ENCODE data around the gene SLC4A7.
"Not testable (repeated sequence)": the region's sequence is repeated elsewhere in the genome, so short reads cannot be mapped to it uniquely, and the experiment has no call there.

The SLC4A7 gene

GRCh38 chr3:27423463-27423862 is 60.7 kb downstream of the SLC4A7 start:
- no peak for TF ChIP-seq CTCF (IDR thresholded peaks at IDR 0.05; ENCODE audit: low read depth, low read length)
- Histone ChIP-seq H3K9me3 (ENCODE audit: severe bottlenecking) (no peaks in the 10 kb centered on the region), H3K27ac (no peak overlapping the region), H3K27me3 (ENCODE audit: insufficient read depth, low read depth, severe bottlenecking) (no peaks in the 10 kb centered on the region), H3K4me3 (ENCODE audit: low read depth, low read length) (no peak overlapping the region), H3K36me3 (peaks cover 32% of the 10 kb centered on the region)
- no peak for DNase-seq

GRCh38 chr3:27422617-27423016 is 61.6 kb downstream of the SLC4A7 start:
- Histone ChIP-seq H3K9me3 (ENCODE audit: severe bottlenecking) (no peaks in the 10 kb centered on the region), H3K36me3 (peaks cover 38% of the 10 kb centered on the region), H3K27ac (no peak overlapping the region), H3K4me3 (ENCODE audit: low read depth, low read length) (no peak overlapping the region), H3K27me3 (ENCODE audit: insufficient read depth, low read depth, severe bottlenecking) (no peaks in the 10 kb centered on the region)
- TF ChIP-seq CTCF (IDR thresholded peaks at IDR 0.05; ENCODE audit: low read depth, low read length): no peak
- DNase-seq: no peak

- Histone ChIP-seq H3K4me3 (ENCODE audit: low read depth, low read length) (no peak overlapping the region), H3K27me3 (ENCODE audit: insufficient read depth, low read depth, severe bottlenecking) (no peaks in the 10 kb centered on the region), H3K36me3 (peaks cover 26% of the 10 kb centered on the region), H3K27ac (no peak overlapping the region), H3K9me3 (ENCODE audit: severe bottlenecking) (no peaks in the 10 kb centered on the region)
- DNase-seq: no peak
- no peak for TF ChIP-seq CTCF (IDR thresholded peaks at IDR 0.05; ENCODE audit: low read depth, low read length)
Observed at GRCh38 chr3:27415202-27415601, 69.0 kb downstream of the SLC4A7 start.

GRCh38 chr3:27392950-27393679 is 91.1 kb downstream of the SLC4A7 start:
- Histone ChIP-seq H3K27ac (no peak overlapping the region), H3K4me3 (ENCODE audit: low read depth, low read length) (no peak overlapping the region), H3K9me3 (ENCODE audit: severe bottlenecking) (no peaks in the 10 kb centered on the region), H3K36me3 (peaks cover 9% of the 10 kb centered on the region), H3K27me3 (ENCODE audit: insufficient read depth, low read depth, severe bottlenecking) (no peaks in the 10 kb centered on the region)
- DNase-seq: no peak
- TF ChIP-seq CTCF (IDR thresholded peaks at IDR 0.05; ENCODE audit: low read depth, low read length): no peak

- not testable (repeated sequence) for H3K27me3 ChIP-seq (ENCODE audit: insufficient read depth, low read depth, severe bottlenecking); H3K27ac ChIP-seq; DNase-seq; H3K4me3 ChIP-seq (ENCODE audit: low read depth, low read length); H3K9me3 ChIP-seq (ENCODE audit: severe bottlenecking); H3K36me3 ChIP-seq
Observed at GRCh38 chr3:27392414-27392813, 91.8 kb downstream of the SLC4A7 start.

GRCh38 chr3:27391796-27392195 is 92.4 kb downstream of the SLC4A7 start:
- H3K27me3 ChIP-seq (ENCODE audit: insufficient read depth, low read depth, severe bottlenecking): no peaks in the 10 kb centered on the region
- no peak for DNase-seq
- H3K36me3 ChIP-seq: peaks cover 9% of the 10 kb centered on the region
- no peak overlapping the region for H3K27ac ChIP-seq
- no peaks in the 10 kb centered on the region for H3K9me3 ChIP-seq (ENCODE audit: severe bottlenecking)
- H3K4me3 ChIP-seq (ENCODE audit: low read depth, low read length): no peak overlapping the region
- TF ChIP-seq CTCF (IDR thresholded peaks at IDR 0.05; ENCODE audit: low read depth, low read length): no peak
